Progenitor cell of endocrine pancreas (in vitro differentiated cells): Measurements from ENCODE around the gene NGF. TPM values are rescaled to one million over a fixed set of nuclear protein-coding genes. Genes with fewer than 3 reads are reported as not detected.
"Not testable (repeated sequence)": the region's sequence is repeated elsewhere in the genome, so short reads cannot be mapped to it uniquely, and the experiment has no call there.

Experiments
- DNase-seq: peaks from one replicate; pipeline ENCODE4 v3.0.0; 2021; ENCODE audit warnings: low spot score; ENCODE audit not compliant: unreplicated experiment
- H3K27ac Mint-ChIP-seq: 2 replicates; pipeline ENCODE4 v1.8.0; 2021; ENCODE audit warnings: mild to moderate bottlenecking, moderate library complexity, mixed read lengths
- H3K27me3 Mint-ChIP-seq: 2 replicates; pipeline ENCODE4 v1.8.0; 2021; ENCODE audit warnings: mixed read lengths
- H3K36me3 Mint-ChIP-seq: 2 replicates; pipeline ENCODE4 v1.8.0; 2022; ENCODE audit warnings: mixed read lengths; ENCODE audit not compliant: insufficient read depth
- H3K4me1 Mint-ChIP-seq: 2 replicates; pipeline ENCODE4 v1.8.0; 2021; ENCODE audit warnings: low read depth, mixed read lengths
- H3K4me3 Mint-ChIP-seq: 2 replicates; pipeline ENCODE4 v1.8.0; 2021; ENCODE audit warnings: low read depth, mild to moderate bottlenecking, moderate library complexity, mixed read lengths
- H3K9me3 Mint-ChIP-seq: 2 replicates; pipeline ENCODE4 v1.8.0; 2021; ENCODE audit warnings: low read depth, mixed read lengths
- long read RNA-seq: library from polyadenylated mRNA; unstranded; transcript quantifications from one replicate; pipeline ENCODE4 v2.0.0, GENCODE V29; 2020
- total RNA-seq: library from RNA; stranded (reverse); gene quantifications from 2 replicates; pipeline ENCODE4 v1.2.1, GENCODE V29; 2021
- TF ChIP-seq, protein P1 (sequence below): fragments of 200-600 bp; sonication (generic); IDR thresholded peaks from one replicate; pipeline ENCODE4 v1.5.0; 2021; ENCODE audit warnings: antibody characterized with exemption, mild to moderate bottlenecking; ENCODE audit not compliant: unreplicated experiment

Gene NGF
- 1.8 and 2.2 TPM in 2 replicates for total RNA-seq
- long read RNA-seq, partial matches to known transcripts: 1 of 7 reads
- long read RNA-seq, other reads (novel, unspliced or antisense): 6 of 7 reads

- Mint-ChIP-seq H3K27me3 (peaks cover 8% of the 10 kb centered on the region), H3K27ac (peak within 1 kb of the TSS; percentile 25), H3K4me1 (peaks cover 67% of the 10 kb centered on the region), H3K36me3 (no peaks in the 10 kb centered on the region), H3K4me3 (peak within 1 kb of the TSS; percentile 83), H3K9me3 (no peaks in the 10 kb centered on the region)
- DNase-seq: peak; percentile 45
- TF ChIP-seq, protein P1, sequence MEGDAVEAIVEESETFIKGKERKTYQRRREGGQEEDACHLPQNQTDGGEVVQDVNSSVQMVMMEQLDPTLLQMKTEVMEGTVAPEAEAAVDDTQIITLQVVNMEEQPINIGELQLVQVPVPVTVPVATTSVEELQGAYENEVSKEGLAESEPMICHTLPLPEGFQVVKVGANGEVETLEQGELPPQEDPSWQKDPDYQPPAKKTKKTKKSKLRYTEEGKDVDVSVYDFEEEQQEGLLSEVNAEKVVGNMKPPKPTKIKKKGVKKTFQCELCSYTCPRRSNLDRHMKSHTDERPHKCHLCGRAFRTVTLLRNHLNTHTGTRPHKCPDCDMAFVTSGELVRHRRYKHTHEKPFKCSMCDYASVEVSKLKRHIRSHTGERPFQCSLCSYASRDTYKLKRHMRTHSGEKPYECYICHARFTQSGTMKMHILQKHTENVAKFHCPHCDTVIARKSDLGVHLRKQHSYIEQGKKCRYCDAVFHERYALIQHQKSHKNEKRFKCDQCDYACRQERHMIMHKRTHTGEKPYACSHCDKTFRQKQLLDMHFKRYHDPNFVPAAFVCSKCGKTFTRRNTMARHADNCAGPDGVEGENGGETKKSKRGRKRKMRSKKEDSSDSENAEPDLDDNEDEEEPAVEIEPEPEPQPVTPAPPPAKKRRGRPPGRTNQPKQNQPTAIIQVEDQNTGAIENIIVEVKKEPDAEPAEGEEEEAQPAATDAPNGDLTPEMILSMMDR: no peak
Measured at GRCh38 chr1:115337633-115338456, at the start of gene NGF. Gene NGF (minus strand): TSS chr1:115338249. CDS start chr1:115286795, 51,454 bp downstream.

- not testable (repeated sequence) for H3K4me1 Mint-ChIP-seq, H3K36me3 Mint-ChIP-seq, H3K27ac Mint-ChIP-seq, H3K4me3 Mint-ChIP-seq, DNase-seq, H3K27me3 Mint-ChIP-seq
- H3K9me3 Mint-ChIP-seq: peaks cover 20% of the 10 kb centered on the region
Measured at GRCh38 chr1:115383455-115383854, 45.4 kb upstream of the NGF start.

DNA sequence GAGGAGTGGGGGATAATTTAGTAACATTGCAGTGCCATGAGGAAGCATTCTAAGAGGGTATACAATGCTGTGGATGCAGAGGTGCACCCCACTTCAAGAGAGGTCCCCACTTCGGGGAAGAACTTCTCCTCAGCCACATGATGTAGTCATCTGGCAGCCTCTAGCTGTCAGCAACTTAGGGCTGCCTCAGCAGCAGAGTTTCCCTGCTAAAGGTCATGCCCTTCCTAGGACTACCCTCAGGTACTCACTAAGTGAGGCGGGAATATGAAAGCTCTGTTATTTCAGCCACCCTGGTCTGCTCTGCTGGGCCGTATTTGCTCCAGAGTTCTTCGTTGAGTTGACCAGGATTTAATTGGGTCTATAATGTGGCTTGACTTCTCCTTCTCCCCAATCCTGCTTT, 41.9 kb upstream of the NGF start:
- TF ChIP-seq, protein P1: no peak
- no peak for DNase-seq
- H3K27me3 Mint-ChIP-seq: no peaks in the 10 kb centered on the region
- peaks cover 5% of the 10 kb centered on the region for H3K9me3 Mint-ChIP-seq
- no peak overlapping the region for H3K27ac Mint-ChIP-seq
- no peak overlapping the region for H3K4me3 Mint-ChIP-seq
- no peaks in the 10 kb centered on the region for H3K4me1 Mint-ChIP-seq
- H3K36me3 Mint-ChIP-seq: no peaks in the 10 kb centered on the region

DNA sequence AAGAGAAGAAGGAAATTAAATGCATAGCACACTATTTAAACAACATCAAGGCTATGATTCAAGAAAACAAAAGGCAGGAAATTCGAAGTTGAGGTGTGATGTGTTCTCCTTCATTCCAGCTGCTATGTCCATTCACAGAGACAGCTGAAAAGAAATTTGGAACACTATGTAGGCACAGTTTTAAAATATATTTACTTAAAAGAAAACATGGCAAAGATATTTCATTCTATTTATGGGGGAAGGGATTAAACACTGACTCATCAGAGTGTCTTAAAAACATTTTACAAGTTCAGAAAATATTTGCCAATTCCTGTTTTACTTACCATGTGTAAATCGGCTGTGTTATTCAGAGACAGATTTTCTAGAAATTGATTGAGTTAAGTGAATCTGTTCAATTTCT, 39.4 kb upstream of the NGF start:
- Mint-ChIP-seq H3K36me3 (no peaks in the 10 kb centered on the region), H3K27ac (no peak overlapping the region), H3K9me3 (no peaks in the 10 kb centered on the region), H3K4me3 (no peak overlapping the region), H3K27me3 (no peaks in the 10 kb centered on the region), H3K4me1 (no peaks in the 10 kb centered on the region)
- DNase-seq: no peak
- TF ChIP-seq, protein P1: no peak

DNA sequence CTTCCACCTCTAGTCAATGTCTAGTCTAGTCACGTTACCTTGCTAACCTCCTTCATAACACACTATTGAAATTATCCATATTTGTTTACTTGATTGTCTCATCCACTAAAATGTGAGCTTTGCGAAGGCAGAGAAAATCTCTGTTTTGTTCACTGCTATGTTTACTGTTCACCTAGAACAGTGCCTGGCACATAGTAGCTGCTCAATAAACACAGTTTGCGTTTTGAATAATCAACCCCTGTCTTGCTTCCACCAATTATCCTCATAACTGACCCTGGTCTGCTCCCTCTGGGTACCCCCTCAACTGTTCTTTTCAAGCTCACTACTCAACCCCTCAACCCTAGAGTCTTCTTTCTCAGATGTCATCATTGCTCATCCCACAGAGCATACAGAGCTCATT, 36.5 kb upstream of the NGF start:
- DNase-seq: no peak
- peaks cover 3% of the 10 kb centered on the region for H3K27me3 Mint-ChIP-seq
- no peaks in the 10 kb centered on the region for H3K9me3 Mint-ChIP-seq
- no peaks in the 10 kb centered on the region for H3K4me1 Mint-ChIP-seq
- TF ChIP-seq, protein P1: no peak
- H3K36me3 Mint-ChIP-seq: no peaks in the 10 kb centered on the region
- no peak overlapping the region for H3K27ac Mint-ChIP-seq
- H3K4me3 Mint-ChIP-seq: no peak overlapping the region

GRCh38 chr1:115373305-115373704, 35.3 kb upstream of the NGF start:
- TF ChIP-seq, protein P1: no peak
- Mint-ChIP-seq H3K4me1 (no peaks in the 10 kb centered on the region), H3K4me3 (no peak overlapping the region), H3K27ac (no peak overlapping the region), H3K27me3 (peaks cover 3% of the 10 kb centered on the region), H3K36me3 (no peaks in the 10 kb centered on the region), H3K9me3 (no peaks in the 10 kb centered on the region)
- DNase-seq: no peak
